Measurements from ENCODE around the gene RGL2.
"Not testable (repeated sequence)": the region's sequence is repeated elsewhere in the genome, so short reads cannot be mapped to it uniquely, and the experiment has no call there.

RGL2 gene

GRCh38 chr6:33292996-33293682 is 5.6 kb downstream of the RGL2 start:
- DNase-seq = no peak

GRCh38 chr6:33290459-33290858 is 8.3 kb downstream of the RGL2 start:
- DNase-seq = no peak

GRCh38 chr6:33289784-33290315 is 8.9 kb downstream of the RGL2 start:
- DNase-seq = no peak

DNA sequence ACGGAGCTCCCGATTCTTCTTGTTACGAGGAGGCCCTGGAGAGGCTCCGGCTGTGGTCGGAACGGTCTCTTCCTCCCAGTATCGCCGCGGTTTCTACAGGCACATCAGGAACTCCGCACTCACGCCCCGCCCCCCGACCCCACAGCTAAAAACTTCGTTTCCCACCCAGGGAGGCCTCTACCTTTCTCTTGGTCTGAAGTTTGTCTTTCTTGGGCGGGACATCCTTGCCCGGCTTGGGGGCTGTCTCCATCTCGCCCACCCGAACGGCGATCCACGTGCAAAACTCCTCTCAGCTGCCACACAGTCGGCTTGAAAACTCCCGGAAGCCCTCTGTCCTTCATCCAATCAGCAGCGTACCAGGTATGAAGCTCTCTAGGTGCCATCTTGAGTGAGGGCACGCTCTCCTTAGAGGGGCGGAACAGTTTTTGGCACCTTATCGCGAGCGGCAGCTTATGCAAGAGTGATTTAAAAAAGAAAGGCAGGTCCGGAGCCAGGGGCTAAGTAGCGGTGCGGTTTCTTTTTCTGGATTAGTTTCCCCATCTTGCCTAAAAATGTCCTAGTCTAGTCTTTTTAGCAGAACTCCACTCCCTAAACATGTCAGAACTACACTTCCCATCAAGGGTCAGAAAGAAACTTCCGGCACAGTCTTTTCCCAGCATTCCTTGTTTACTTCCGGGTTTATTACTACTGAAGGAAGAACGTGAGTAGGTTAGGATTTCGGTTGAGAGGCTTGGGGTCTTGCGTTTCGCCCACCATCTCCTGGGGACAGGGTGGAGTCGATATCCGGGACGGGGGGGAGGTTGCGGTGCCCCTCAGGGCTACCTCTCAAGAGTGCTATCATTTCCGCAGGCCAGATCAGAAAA is 9.6 kb downstream of the RGL2 start, which contains the start of the genes PFDN6 and WDR46:
TSS of gene PFDN6 (plus strand) at position 681 of the 863 bp plus-strand sequence. CDS start 256 bp downstream, outside the sequence.
TSS of gene WDR46 (minus strand) at position 319 of the 863 bp plus-strand sequence. CDS start at position 250, 69 bp downstream.
- DNase-seq = peak; percentile 98

GRCh38 chr6:33288141-33288920 is 10.4 kb downstream of the RGL2 start:
- no peak for DNase-seq

DNA sequence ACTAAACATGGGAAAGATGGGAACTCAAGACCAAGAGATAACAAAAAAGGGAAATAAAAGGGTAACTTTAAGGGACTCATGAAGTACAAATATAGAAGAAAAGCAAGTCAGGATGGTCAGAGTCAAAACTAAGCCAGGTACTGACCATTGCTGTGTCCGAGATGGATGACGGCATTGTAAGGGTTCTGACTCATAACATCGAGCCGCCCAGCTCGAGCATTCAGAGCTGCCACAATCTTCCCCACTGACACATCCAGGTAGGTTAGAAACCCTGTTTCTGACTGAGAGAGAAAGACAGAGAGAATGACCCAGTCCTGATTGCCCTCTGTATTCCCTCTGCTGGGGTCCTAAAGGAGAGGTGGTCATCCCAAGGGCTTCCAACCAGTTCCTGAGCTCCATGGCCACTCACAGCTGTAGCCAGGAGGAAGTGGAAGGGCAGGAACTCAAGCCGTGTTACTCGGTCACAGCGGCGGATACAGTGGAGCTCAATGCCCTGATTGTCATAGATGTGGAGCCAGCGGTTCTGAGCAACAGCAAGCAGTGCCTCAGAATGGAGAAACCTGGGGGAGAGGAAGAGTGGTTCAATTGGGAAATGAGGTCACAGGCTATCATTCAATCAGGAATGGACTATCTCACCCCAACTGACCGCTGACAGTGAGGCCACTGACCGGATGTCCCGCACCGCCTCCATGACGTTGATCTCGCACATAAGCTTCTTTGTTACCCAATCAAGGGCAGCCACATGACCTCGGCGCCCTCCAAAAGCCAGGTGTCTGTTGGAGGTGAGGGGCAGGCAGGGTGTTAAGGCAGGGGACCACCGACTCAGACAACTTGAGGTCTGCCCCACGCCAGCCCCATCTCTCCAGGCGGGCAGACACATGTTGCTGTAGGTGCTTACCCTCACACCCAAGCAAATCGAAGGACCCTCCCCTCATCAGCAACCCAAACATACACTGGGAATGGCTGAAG is 11.5 kb downstream of the RGL2 start:
- no peak for DNase-seq

GRCh38 chr6:33285214-33285613 is 13.5 kb downstream of the RGL2 start:
- not testable (repeated sequence) for DNase-seq

GRCh38 chr6:33280539-33280938 is 18.2 kb downstream of the RGL2 start:
- DNase-seq = no peak

- peak; percentile 34 for DNase-seq
Measured at GRCh38 chr6:33279971-33280511, 18.7 kb downstream of the RGL2 start.

DNA sequence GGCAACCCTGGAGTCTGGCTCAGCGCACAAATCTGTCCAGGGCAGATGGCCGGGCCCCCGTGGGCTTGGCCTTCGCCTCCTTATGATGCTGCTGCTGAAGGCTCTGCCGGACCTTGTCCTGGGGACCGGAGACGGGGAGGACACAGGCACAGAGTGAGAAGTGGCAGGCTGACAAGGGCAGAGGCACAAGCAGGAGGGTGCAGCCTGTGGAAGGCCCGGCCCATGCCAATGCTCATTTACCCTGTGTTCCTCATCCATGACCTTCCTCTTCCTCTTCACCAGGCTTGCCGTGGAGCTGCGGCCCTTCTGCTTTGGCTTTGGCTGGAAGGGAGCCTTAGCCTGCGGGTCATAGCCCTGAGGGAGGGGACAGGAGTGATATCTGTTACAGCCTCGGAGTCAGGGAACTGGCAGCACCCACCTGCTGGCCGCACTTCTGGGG is 19.5 kb downstream of the RGL2 start:
- DNase-seq = no peak

- DNase-seq = no peak
Measured at GRCh38 chr6:33278810-33279209, 19.9 kb downstream of the RGL2 start.

DNA sequence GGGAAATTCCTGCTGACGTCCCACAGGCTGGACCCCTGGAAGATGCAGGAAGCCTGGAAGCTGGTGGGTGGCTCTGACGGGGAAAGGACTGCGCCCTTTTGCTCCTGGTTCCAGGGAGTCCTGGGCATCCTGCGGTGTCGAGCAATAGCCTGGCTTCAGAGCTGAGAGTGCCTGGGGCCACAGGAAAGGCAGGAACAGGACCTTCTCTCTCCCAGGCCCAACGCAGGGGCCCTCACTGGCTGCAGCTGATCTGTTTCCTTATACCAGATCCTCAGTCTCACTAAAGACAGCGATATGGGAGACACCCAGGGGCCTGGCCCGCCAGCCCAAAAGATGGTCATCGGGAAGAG is 20.4 kb downstream of the RGL2 start:
- DNase-seq = no peak

DNA sequence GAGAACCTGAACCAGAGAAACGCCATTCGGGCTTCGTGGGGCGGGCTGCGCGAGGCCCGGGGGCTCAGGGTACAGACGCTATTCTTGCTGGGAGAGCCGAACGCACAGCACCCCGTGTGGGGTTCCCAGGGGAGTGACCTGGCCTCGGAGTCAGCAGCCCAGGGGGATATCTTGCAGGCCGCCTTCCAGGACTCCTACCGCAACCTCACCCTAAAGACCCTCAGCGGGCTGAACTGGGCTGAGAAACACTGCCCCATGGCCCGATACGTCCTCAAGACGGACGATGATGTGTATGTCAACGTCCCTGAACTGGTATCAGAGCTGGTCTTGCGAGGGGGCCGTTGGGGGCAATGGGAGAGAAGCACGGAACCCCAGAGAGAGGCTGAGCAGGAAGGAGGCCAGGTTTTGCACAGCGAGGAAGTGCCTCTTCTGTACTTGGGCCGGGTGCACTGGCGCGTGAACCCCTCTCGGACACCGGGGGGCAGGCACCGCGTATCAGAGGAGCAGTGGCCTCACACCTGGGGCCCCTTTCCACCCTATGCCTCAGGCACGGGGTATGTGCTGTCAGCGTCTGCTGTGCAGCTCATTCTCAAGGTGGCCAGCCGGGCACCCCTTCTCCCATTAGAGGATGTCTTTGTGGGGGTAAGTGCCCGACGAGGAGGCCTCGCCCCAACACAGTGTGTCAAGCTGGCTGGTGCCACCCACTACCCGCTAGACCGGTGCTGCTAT is 20.9 kb downstream of the RGL2 start:
- no peak for DNase-seq

GRCh38 chr6:33276864-33277662 is 21.7 kb downstream of the RGL2 start, which contains the start of gene B3GALT4:
TSS of gene B3GALT4 (plus strand) at chr6:33277123. CDS start at chr6:33277420, 297 bp downstream.
- DNase-seq = peak; percentile 46

DNA sequence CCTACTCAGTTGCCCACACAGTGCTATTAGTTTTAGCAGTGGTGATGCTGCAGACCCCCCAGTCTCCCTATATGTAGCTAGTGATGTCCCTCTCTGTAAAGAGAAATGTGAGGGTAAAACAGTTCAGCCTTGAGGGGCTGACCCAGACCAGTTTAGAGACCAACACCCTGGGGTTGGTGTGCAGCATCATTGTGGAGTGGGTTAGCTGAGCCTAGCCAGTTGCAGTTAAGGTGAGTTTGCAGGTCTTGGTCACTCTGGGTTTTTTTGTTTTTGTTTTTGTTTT is 22.2 kb downstream of the RGL2 start:
- no peak for DNase-seq

GRCh38 chr6:33275795-33276580 is 22.8 kb downstream of the RGL2 start:
- not testable (repeated sequence) for DNase-seq

GRCh38 chr6:33273924-33274902 is 24.5 kb downstream of the RGL2 start:
- no peak for DNase-seq

Measured in kidney glomerular epithelial cell (primary cell).